Gastrocnemius medialis (tissue), 4 donors: ENCODE measurements around the gene MYL6B.

Source experiments
- POLR2A ChIP-seq, 2 donors: fragments of 450-650 bp; IDR thresholded peaks; one replicate each; pipeline ENCODE4 v1.6.1; 2017; ENCODE audit warnings: antibody characterized with exemption in 2 of 2, mild to moderate bottlenecking in 2 of 2, moderate library complexity in 2 of 2
- TF ChIP-seq, protein P1 (sequence below), 5 experiments: fragments of 450-650 bp in 3 of 5; fragments of 200-600 bp in 2 of 5; sonication (generic) in 2 of 5; IDR thresholded peaks in 4 of 5; conservative IDR thresholded peaks in 1 of 5; 1 replicate in 4 of 5; 2 replicates in 1 of 5; pipeline ENCODE4 v1.5.1; 2016 to 2019; ENCODE audit warnings: antibody characterized with exemption in 5 of 5, mild to moderate bottlenecking in 3 of 5, moderate library complexity in 3 of 5

DNA sequence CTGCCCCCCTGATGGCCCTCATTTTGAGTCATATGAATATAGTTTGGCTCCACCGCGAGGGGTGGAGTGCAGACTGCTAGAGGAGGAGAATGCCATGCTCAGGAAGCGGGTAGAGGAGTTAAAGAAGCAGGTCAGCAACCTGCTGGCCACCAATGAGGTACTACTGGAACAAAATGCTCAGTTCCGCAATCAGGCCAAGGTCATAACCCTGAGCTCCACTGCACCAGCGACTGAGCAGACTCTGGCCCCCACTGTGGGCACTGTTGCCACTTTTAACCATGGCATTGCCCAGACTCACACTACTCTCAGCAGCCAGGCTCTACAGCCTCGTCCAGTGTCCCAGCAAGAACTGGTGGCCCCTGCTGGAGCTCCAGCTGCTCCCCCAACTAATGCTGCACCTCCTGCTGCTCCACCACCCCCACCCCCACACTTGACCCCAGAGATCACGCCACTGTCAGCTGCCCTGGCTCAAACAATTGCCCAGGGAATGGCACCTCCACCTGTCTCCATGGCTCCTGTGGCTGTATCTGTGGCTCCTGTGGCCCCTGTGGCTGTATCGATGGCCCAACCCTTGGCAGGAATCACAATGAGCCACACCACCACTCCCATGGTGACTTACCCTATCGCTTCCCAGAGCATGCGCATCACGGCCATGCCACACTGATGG is 31.1 kb upstream of the MYL6B start:
- TF ChIP-seq POLR2A (IDR thresholded peaks at IDR 0.05) = no peak
- TF ChIP-seq, protein P1, sequence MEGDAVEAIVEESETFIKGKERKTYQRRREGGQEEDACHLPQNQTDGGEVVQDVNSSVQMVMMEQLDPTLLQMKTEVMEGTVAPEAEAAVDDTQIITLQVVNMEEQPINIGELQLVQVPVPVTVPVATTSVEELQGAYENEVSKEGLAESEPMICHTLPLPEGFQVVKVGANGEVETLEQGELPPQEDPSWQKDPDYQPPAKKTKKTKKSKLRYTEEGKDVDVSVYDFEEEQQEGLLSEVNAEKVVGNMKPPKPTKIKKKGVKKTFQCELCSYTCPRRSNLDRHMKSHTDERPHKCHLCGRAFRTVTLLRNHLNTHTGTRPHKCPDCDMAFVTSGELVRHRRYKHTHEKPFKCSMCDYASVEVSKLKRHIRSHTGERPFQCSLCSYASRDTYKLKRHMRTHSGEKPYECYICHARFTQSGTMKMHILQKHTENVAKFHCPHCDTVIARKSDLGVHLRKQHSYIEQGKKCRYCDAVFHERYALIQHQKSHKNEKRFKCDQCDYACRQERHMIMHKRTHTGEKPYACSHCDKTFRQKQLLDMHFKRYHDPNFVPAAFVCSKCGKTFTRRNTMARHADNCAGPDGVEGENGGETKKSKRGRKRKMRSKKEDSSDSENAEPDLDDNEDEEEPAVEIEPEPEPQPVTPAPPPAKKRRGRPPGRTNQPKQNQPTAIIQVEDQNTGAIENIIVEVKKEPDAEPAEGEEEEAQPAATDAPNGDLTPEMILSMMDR (IDR thresholded peaks at IDR 0.05 in 4 of 5, conservative IDR thresholded peaks at IDR 0.05 in 1 of 5) = no peak
